Activated CD4-positive, CD25-positive, alpha-beta regulatory T cell (primary cell): Measurements from ENCODE around the gene TOP3A.
A peak's percentile ranks its signal among the peaks of the same experiment; 100 is the strongest.

ENCODE experiments used
- DNase-seq, 4 experiments: peaks; one replicate each; lab custom pipeline; 2025; lab: John Stamatoyannopoulos, UW

The TOP3A gene

DNA sequence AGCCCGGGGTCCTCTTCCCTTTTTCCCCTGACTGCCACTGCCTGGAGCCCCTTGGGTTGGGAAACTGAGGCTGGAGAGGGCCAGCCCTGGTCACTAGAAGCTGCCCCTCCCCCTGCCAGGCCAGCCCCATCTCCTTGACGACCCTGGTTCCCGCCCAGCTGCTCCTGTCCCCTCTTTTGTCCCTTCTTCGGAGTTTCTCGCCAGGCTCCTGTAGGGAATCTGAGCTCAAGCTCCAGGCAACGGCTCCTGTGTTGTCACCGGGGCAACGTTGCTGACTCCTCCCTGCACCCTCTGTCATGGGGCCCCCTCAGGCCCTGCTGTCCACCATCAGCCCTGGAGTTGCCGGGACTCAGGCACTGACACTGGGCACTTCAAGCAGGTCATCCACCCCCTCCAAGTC lies 83.6 kb downstream of the TOP3A start:
- no peak for DNase-seq

DNA sequence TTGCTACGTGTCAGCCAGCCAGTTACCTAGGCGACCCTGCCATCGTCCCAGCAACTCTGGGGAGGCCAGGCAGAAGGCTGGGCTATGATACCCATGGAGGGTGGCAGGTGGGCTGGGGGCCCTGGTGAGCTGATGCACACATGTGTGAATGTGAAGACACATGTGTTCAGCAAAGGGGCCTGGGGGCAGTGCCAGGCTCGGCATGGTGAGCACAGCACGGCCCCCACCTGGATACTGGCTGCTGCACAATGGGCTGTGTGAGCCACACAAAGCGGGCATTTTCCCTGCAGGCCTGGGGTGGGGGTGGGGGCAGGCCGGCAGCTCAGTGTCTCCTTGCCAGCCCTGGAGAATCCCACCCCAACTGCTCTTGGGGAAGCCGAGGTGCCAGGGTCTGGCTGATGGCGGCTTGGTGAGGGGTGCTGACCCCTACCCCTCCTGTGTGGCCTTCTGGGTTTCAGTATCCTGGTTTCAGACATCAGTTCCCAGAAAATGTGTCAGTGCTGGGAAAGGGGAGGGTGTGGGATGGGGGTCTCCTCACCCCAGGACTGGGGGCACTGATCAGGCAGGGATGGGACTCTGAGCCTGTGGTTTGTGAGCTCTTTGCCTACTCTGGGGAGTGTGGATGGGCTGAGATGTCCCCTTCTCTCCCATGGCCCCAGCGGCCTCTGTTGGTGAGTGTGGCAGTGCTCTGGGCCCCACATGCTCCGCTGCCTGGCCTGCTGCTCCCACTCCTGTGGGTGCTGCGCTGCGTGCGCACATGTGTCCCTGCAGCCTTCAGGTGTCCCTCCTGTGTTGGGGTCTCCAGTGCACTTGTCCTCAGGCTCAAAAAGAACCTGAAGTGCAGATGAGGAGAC lies 84.3 kb downstream of the TOP3A start:
- no peak for DNase-seq

DNA sequence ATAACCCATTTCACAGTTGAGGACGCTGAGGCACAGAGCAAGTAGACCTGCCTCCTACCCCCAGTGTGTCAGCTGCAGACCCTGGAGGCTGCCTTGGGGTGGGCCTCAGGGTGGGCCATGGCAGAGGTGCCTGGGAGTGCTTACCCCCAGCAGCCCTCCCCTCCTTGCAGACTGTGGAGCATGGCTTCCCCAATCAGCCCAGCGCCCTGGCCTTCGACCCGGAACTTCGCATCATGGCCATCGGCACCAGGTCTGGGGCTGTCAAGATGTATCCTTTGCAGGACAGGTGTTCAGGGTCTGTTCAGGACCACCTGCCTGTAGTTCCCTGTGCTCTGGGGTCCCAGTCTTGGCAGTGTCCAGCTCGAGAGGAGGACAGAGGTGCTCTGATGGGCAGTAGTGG lies 85.0 kb downstream of the TOP3A start:
- no peak for DNase-seq

DNA sequence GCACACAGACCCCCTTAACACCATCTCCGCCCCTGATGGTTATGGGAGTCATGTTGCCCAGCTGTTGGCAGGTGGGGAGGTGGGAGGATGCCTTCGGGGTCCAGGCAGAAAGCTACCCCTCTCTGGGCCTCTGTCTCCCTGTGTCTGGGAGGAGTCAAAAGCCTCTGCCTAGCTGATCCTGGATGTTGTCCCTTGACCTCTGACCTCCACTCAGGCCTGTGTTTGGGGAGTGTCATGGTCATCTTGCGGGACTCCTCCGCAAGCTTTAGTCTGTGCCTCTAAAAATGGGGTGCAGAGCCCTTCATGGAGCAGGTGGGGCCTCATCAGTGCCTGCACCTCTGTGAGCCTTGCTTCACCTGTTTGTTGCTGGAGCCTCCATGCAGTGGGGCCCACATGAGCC lies 85.5 kb downstream of the TOP3A start:
- no peak for DNase-seq

DNA sequence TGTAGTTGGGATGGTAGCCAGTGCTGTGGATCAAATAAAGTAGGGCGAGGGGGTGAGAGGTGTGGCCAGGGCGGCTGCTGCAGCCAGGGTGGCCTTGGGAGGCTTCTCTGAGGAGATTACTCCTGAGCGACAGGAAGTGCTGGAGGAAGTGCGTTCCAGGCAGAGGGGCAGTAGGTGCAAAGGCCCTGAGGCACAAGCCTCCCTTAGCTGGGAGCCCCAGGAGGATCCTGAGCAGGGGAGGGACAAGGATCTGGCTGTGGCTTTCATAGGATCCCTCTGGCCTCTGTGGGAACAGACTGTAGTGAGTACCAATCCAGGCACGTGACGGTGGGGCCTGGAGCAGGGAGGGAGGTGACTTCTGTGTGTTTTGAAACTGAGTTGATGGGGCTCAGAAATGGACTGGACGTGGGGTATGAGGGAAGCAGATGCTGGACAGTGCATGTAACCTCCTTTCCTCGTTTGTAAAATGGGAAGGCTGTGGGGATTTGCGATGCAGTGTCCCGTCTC lies 86.6 kb downstream of the TOP3A start:
- no peak for DNase-seq

DNA sequence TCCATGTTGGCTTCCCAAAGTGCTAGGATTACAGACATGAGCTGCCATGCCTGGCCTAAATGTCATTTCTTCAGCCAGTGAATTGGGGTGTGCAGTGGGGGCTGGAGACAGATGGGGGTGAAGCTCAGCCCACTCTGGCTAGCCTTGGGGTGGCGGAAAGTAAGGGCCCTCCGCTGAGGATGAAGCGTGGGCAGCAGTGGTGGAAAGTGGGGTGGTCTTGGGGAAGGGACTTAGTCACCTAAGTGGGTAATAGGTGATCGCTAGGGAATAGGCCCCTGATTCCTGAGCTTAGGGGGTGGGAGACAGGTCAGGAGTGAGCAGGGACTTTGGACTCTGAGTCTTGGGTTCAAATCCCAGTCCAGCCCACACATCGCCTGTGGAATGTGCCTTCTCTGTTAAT lies 87.2 kb downstream of the TOP3A start:
- no peak for DNase-seq

DNA sequence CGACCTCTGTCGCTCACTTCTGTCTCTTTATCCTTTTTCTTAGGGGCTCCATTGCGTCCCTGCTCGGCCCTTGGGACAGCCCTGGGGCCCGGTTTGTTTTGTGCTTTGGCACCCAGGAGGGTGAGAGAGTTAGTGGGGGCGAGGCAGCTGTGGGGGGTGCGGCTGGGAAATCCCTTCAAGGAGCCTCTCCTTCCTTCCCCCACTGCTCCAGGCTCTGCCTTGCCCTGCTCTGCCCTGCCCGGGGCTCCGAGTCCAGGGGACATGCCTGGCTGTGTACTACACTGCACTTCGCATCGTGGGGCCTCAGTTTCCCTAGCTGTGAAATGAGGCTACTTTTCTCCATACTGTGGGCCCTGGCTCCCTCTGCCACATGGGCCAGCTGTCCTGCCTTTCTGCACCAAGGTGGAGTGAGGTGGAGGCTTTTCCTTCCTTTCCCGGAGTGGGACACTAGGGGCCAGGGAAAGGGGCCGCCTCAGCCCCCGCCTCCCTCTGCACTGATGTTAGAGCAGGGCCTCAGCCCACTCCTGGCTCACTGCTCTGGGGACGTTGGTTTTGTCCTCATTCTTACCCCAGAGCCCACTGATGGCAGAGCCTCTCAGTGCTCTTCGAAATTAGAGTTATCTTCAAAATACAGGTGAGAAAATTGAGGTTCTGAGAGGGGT lies 88.4 kb downstream of the TOP3A start:
- DNase-seq: no peak

DNA sequence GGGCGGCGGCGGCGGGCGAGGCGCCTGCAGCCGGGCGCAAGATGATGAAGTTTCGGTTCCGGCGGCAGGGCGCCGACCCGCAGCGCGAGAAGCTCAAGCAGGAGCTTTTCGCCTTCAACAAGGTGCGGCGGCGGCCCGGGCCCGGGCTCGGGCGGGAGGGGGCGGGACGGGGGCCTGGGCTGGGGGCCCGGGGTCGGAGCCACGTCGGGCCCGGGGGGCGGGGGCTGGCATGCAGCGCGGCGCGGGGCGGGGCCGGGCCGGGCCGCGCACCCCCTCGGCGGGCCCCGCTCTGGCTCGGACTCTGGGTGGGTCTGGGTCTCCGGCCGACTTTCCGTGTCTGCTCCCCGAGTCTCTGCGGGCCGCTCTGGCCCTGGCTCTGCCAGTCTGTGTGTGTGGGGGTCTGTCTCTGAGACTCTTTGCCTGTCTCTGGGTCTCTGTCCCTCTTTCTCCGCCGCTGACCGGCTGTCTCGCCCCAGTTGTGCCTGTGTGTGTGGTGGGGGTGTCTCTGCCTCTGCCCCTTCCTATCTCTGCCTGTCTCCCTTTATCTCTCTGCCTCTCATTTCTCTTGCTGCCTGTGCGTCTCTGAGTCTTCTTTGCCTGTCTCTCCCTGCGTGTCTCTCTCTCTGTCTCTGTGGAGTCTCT lies 89.0 kb downstream of the TOP3A start:
- peak in 1 of 4 experiments; percentile 51 for DNase-seq

DNA sequence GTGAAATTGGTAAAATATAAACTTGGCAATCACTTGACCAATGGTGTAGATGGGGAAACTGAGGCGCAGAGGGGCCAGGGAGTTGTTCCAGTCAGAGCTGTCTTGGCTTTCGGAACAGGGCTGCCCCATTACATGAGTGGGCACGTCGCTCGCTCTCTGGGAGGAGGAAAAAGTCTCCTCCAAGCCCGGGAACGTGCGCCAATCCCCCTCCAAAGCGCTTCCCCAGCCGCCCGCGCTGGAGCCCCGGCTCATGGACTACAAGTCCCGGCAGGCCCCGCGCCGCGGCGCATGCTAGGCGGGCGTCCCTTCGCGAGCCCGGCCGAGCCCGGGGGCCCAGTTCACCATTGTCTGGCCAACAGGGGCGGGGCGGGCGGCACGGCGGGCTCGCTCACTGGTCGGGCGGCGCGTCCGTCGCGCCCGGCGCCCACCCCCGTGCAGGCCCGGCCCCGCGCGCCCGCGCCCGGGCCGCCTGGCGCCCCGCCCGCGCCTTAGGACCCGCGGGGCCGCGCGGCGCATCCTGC lies 89.6 kb downstream of the TOP3A start, which contains the start of gene LLGL1:
Gene LLGL1, plus strand, starts transcription at position 515 of the 521 bp plus-strand sequence. CDS start 48 bp downstream, outside the sequence.
- peak; percentile 90 to 97 (median 96) for DNase-seq

DNA sequence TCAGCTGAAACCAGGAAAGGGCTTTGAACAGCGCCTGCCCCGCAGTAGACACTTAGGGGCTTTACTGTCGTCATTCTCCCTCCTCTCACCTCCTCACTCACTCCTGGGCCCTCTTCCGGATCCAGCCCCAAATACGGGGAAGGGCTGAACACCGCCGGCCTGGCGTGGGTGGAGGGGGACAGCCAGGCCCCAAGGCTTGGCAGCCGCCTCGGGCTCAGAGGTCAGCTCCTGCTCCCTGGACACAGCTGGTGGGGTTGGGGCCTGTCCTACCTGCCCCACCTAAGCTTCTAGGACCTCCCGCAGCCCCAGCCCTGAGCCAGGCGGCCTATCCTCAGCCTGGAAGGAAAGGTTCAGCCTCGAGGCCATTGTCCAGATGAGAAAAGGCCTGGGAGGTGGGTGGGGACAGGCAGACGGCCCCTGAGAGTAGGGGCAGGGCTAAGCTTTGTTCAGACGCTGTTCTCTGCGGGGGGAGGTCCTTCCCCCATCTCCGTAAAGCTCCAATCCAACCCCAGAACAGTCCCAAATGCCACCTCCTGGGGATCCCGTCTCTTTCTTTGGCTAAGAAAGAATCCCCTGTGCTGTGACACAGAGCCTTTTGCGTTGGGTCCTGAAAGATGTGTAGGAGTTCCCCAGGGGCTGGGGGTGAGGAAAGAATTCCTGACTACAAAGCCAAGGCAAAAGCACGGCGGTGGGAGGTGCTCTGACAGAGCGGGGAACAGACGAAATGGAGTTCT lies 90.2 kb downstream of the TOP3A start:
- no peak for DNase-seq

DNA sequence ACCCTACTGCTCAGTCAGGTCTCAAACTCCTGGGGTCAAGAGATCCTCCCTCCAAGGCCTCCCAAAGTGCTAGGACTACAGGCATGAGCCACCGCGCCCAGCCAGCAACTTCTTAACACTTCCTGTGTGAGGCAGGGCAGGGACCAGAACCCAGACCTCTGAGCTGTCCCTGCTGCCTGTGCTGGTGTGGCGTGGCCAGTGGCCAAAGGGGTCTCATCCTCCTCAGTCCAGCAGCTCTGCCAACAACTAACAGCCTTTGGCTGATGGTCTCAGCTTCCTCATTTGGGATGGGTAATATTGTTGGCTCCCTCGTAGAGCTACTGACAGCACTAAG lies 90.8 kb downstream of the TOP3A start:
- DNase-seq: no peak
